Liver (tissue), 9 donors: ENCODE results near the gene ORAI2. TPM values are rescaled to one million over a fixed set of nuclear protein-coding genes. Genes with fewer than 3 reads are reported as not detected.

Experiments
- DNase-seq: peaks from one replicate; pipeline ENCODE4 v3.0.0-alpha.2; 2017; ENCODE audit warnings: low spot score
- H3K27ac ChIP-seq, 2 donors: one replicate each; pipeline ENCODE4 v1.7.0; 2013; ENCODE audit warnings: inconsistent platforms in 2 of 2, low read length in 2 of 2, control low read depth in 1 of 2, low read depth in 1 of 2, mild to moderate bottlenecking in 1 of 2
- H3K27me3 ChIP-seq, 4 donors: one replicate each; pipeline versions ENCODE4 v1.6.1 to v1.7.0; 2013; ENCODE audit warnings: low read length in 3 of 4, inconsistent platforms in 1 of 4, mild to moderate bottlenecking in 1 of 4, moderate library complexity in 1 of 4; ENCODE audit not compliant: control insufficient read depth in 4 of 4, insufficient read depth in 4 of 4
- H3K36me3 ChIP-seq, 4 donors: one replicate each; pipeline versions ENCODE4 v1.6.1 to v1.7.0; 2013; ENCODE audit warnings: low read length in 3 of 4, mild to moderate bottlenecking in 3 of 4, low read depth in 1 of 4, moderate library complexity in 1 of 4; ENCODE audit not compliant: control insufficient read depth in 4 of 4, insufficient read depth in 3 of 4
- H3K4me1 ChIP-seq, 4 donors: one replicate each; pipeline versions ENCODE4 v1.6.1 to v1.7.0; 2013; ENCODE audit warnings: low read length in 3 of 4, mild to moderate bottlenecking in 3 of 4, moderate library complexity in 1 of 4; ENCODE audit not compliant: control insufficient read depth in 4 of 4, insufficient read depth in 4 of 4
- H3K4me3 ChIP-seq, 3 donors: one replicate each; pipeline versions ENCODE4 v1.6.1 to v1.7.0; 2013; ENCODE audit warnings: low read length in 3 of 3, control low read depth in 1 of 3, low read depth in 1 of 3, mild to moderate bottlenecking in 1 of 3
- H3K9ac ChIP-seq, 2 donors: one replicate each; pipeline ENCODE4 v1.7.0; 2013; ENCODE audit warnings: low read length in 2 of 2, mild to moderate bottlenecking in 2 of 2, moderate library complexity in 2 of 2, control low read depth in 1 of 2, low read depth in 1 of 2
- H3K9me3 ChIP-seq, 4 donors: one replicate each; pipeline versions ENCODE4 v1.6.1 to v1.7.0; 2013; ENCODE audit warnings: low read length in 3 of 4; ENCODE audit not compliant: control insufficient read depth in 4 of 4
- CTCF ChIP-seq: fragments of 150-350 bp; IDR thresholded peaks from 2 replicates; pipeline ENCODE4 v1.5.1; 2017; ENCODE audit warnings: improper control_type of control experiment, low read depth, low read length; ENCODE audit not compliant: missing input control
- EGR1 ChIP-seq, 2 donors: IDR thresholded peaks; 2 replicates each; pipeline ENCODE4 v1.6.1; 2016 to 2018; ENCODE audit warnings: antibody characterized with exemption in 2 of 2, low read depth in 2 of 2
- FOXA2 ChIP-seq: IDR thresholded peaks from 2 replicates; pipeline ENCODE4 v1.6.1; 2016; ENCODE audit warnings: antibody characterized with exemption
- GABPA ChIP-seq, 2 donors: IDR thresholded peaks in 1 of 2; conservative IDR thresholded peaks in 1 of 2; 2 replicates each; pipeline ENCODE4 v1.6.1; 2016; ENCODE audit warnings: antibody characterized with exemption in 2 of 2, mild to moderate bottlenecking in 1 of 2, moderate library complexity in 1 of 2
- HNF4A ChIP-seq, 2 donors: conservative IDR thresholded peaks; 2 replicates each; pipeline ENCODE4 v1.6.1; 2016; ENCODE audit warnings: antibody characterized with exemption in 2 of 2, mild to moderate bottlenecking in 2 of 2
- HNF4G ChIP-seq: IDR thresholded peaks from 2 replicates; pipeline ENCODE4 v1.6.1; 2016; ENCODE audit warnings: antibody characterized with exemption
- JUND ChIP-seq, 2 donors: IDR thresholded peaks; 2 replicates each; pipeline ENCODE4 v1.6.1; 2016; ENCODE audit warnings: antibody characterized with exemption in 2 of 2
- MAX ChIP-seq: IDR thresholded peaks from 2 replicates; pipeline ENCODE4 v1.6.1; 2016; ENCODE audit warnings: antibody characterized with exemption
- NR2F2 ChIP-seq: IDR thresholded peaks from 2 replicates; pipeline ENCODE4 v1.6.1; 2016; ENCODE audit warnings: antibody characterized with exemption
- RAD21 ChIP-seq, 2 donors: IDR thresholded peaks; 2 replicates each; pipeline ENCODE4 v1.6.1; 2016; ENCODE audit warnings: antibody characterized with exemption in 2 of 2, mild to moderate bottlenecking in 2 of 2
- REST ChIP-seq: IDR thresholded peaks from 2 replicates; pipeline ENCODE4 v1.6.1; 2016; ENCODE audit warnings: antibody characterized with exemption, mild to moderate bottlenecking
- RXRA ChIP-seq, 2 donors: IDR thresholded peaks; 2 replicates each; pipeline ENCODE4 v1.6.1; 2017 to 2018; ENCODE audit warnings: antibody characterized with exemption in 2 of 2, mild to moderate bottlenecking in 1 of 2
- SP1 ChIP-seq: IDR thresholded peaks from 2 replicates; pipeline ENCODE4 v1.6.1; 2018; ENCODE audit warnings: antibody characterized with exemption, mild to moderate bottlenecking
- TAF1 ChIP-seq: conservative IDR thresholded peaks from 2 replicates; pipeline ENCODE4 v1.6.1; 2016; ENCODE audit warnings: antibody characterized with exemption, mild to moderate bottlenecking
- YY1 ChIP-seq: IDR thresholded peaks from 2 replicates; pipeline ENCODE4 v1.6.1; 2016; ENCODE audit warnings: antibody characterized with exemption, mild to moderate bottlenecking
- WGBS: extraction: QIAGEN DNeasy Blood & Tissue Kit; methylation state at CpG from one replicate; pipeline ENCODE4 v1.1.7; 2013; 5-methylcytosine and 5-hydroxymethylcytosine counted together
- polyA plus RNA-seq, 2 donors: library from polyadenylated mRNA; stranded (reverse) in 1 of 2; unstranded in 1 of 2; fragments of 200-250 nt in 1 of 2; fragments of >200 nt in 1 of 2; fragmentation: Nextera tagmentation in 1 of 2; extraction: Ambion mirVana in 1 of 2; gene quantifications; one replicate each; pipeline versions ENCODE4 v1.2.1 to v1.2.3, GENCODE V29; 2013 to 2015
- total RNA-seq, 2 donors: library from RNA; depleted of rRNA; stranded (reverse); fragments of >200 nt; gene quantifications; one replicate each; pipeline ENCODE4 v1.2.3, GENCODE V29; 2014
- TF ChIP-seq, protein P1 (sequence below): IDR thresholded peaks from 2 replicates; pipeline ENCODE4 v1.6.1; 2016; ENCODE audit warnings: antibody characterized with exemption
- donor health status: healthy.
- donor health status: healthy.
- donor health status: healthy.
- donor health status: healthy.
- donor health status: healthy.

ORAI2 gene
- total and polyA plus RNA-seq, 4 donors: 1.3 to 10.3 (median 4.8) TPM

DNA sequence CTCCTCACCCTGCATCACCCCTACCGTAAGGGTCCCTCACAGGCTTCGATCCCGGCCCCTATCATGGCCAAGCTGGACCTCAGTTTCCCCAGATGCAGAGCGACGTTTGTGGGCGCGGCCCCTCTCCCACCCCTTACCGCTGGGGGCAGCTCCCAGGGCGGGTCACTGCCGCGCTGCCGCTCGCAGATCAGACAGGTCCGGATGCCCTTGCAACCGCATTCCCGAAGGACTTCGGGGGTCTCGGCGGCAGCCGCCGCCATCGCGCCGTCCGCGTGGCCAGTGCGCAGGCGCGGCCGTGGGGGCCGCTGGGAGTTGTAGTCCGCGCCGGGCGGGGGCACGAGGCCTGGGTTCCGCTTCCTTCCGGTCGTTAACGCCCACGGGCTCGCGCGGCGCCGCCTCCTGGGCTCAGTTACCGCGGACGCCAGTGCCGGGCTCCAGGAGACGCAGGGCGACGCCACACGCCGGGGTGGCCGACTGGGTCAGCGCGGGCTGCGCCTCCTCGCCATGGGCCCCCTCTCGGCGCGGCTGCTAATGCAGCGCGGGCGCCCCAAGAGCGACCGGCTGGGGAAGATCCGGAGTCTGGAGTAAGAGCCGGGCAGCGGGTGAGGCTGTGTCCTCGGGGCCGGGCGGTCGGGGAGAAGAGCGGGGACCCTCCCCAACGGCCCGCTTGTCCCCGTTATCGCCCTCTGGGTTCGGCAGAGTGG, 31.4 kb downstream of the ORAI2 start, which contains the start of the genes ALKBH4 and LRWD1:
ALKBH4 (minus strand) TSS at position 287 of the 704 bp plus-strand sequence; CDS start at position 260, 27 bp downstream.
LRWD1 (plus strand) TSS at position 408 of the 704 bp plus-strand sequence; CDS start at position 505, 97 bp downstream.
- H3K27me3 ChIP-seq: no peaks in the 10 kb centered on the region
- H3K4me1 ChIP-seq: peaks cover 13 to 53% (median 42%) of the 10 kb centered on the region in 4 donors
- peak within 1 kb of the TSS; percentile 61 to 93 for H3K9ac ChIP-seq
- TF ChIP-seq YY1: peak; percentile 82
- peak; percentile 29 to 92 for TF ChIP-seq EGR1 (IDR thresholded peaks at IDR 0.05; ENCODE audit: low read depth in 2 of 2)
- no peak for TF ChIP-seq NR2F2
- TF ChIP-seq GABPA (IDR thresholded peaks at IDR 0.05 in 1 of 2, conservative IDR thresholded peaks at IDR 0.05 in 1 of 2): peak in 1 of 2 donors; percentile 87
- peak in 1 of 2 donors; percentile 27 for TF ChIP-seq RAD21 (IDR thresholded peaks at IDR 0.05)
- H3K27ac ChIP-seq: peak within 1 kb of the TSS; percentile 6 to 32
- peak within 1 kb of the TSS; percentile 76 to 94 (median 82) for H3K4me3 ChIP-seq
- under 1% methylated on average over 81 of the region's 81 CpGs for WGBS
- H3K9me3 ChIP-seq: no peaks in the 10 kb centered on the region
- peak; percentile 93 for DNase-seq
- no peaks in the 10 kb centered on the region for H3K36me3 ChIP-seq

DNA sequence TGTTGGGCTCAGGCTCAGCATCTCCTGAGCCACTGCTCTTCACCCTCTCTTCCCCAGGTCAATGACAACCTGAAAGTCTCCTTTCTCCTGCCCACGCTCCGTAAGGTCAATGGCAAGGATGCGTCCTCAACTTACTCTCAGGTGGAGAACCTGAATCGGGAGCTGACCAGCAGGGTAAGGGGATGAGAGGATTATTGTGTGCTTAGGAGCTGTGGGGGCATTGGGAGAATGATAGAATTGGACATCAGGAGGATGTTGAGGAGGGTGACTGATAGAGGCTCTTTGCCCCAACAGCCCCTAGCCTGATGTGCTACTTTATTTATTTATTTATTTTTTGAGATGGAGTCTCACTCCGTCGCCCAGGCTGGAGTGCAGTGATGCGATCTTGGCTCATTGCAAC, 32.7 kb downstream of the ORAI2 start:
- Histone ChIP-seq H3K4me3 (no peak overlapping the region), H3K9ac (no peak overlapping the region), H3K9me3 (no peaks in the 10 kb centered on the region), H3K36me3 (no peaks in the 10 kb centered on the region), H3K27me3 (no peaks in the 10 kb centered on the region), H3K27ac (no peak overlapping the region), H3K4me1 (peaks cover 14 to 60% (median 54%) of the 10 kb centered on the region in 4 donors)
- WGBS: 96% methylated on average over 7 of the region's 7 CpGs
- TF ChIP-seq MAX: no peak
- TF ChIP-seq EGR1 (IDR thresholded peaks at IDR 0.05; ENCODE audit: low read depth in 2 of 2): no peak
- no peak for TF ChIP-seq REST
- no peak for TF ChIP-seq RXRA (IDR thresholded peaks at IDR 0.05)
- TF ChIP-seq YY1: no peak
- no peak for TF ChIP-seq NR2F2
- no peak for DNase-seq

DNA sequence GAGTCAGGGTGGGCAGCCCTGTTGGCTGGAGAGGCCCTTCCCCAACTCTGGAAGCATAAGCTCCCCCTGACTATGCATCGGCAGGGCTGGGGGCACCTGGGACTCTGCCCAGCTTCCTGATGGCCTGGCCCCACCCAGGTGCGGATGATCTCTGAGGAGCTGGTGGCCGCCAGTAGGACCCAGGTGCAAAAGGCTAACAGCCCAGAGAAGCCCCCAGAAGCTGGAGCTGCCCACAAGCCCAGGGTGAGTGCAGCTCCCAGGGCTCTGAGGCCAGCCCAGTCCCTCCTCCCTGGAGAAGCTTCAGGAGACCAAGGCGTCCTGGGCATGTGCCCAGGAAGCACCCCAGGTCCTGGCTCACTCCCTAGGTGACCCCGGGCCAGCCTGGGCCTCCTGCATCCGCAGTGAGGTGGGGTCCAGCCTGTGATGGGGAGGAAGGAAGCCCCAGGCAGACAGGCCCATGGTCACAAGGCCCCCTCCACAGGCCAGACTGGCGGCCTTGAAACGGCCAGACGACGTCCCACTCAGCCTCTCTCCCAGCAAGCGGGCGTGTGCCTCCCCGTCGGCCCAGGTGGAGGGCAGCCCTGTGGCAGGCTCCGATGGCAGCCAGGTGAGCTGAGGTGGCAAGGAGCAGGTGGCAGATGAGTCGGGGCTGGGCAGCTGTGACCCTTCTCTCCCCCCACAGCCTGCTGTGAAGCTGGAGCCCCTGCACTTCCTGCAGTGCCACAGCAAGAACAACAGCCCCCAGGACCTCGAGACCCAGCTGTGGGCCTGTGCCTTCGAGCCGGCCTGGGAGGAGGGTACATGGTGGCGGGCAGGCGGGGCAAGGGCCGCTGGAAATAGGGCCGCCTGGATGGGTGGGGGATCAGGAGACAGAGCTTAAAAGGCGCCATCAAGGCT, 34.5 kb downstream of the ORAI2 start:
- H3K27ac ChIP-seq: no peak overlapping the region
- H3K4me1 ChIP-seq: peaks cover 14 to 67% (median 55%) of the 10 kb centered on the region in 4 donors
- H3K9me3 ChIP-seq: no peaks in the 10 kb centered on the region
- 96% methylated on average over 24 of the region's 24 CpGs for WGBS
- DNase-seq: no peak
- H3K36me3 ChIP-seq: peaks cover 0 to 7% (median 4%) of the 10 kb centered on the region in 4 donors
- H3K4me3 ChIP-seq: no peak overlapping the region
- H3K27me3 ChIP-seq: no peaks in the 10 kb centered on the region
- H3K9ac ChIP-seq: no peak overlapping the region
- TF ChIP-seq RAD21 (IDR thresholded peaks at IDR 0.05) (no peak), TAF1 (no peak), EGR1 (IDR thresholded peaks at IDR 0.05; ENCODE audit: low read depth in 2 of 2) (no peak), JUND (IDR thresholded peaks at IDR 0.05) (no peak), NR2F2 (no peak), CTCF (no peak), FOXA2 (no peak), SP1 (no peak), MAX (no peak), HNF4G (no peak), HNF4A (conservative IDR thresholded peaks at IDR 0.05) (no peak), RXRA (IDR thresholded peaks at IDR 0.05) (no peak)
- TF ChIP-seq, protein P1, sequence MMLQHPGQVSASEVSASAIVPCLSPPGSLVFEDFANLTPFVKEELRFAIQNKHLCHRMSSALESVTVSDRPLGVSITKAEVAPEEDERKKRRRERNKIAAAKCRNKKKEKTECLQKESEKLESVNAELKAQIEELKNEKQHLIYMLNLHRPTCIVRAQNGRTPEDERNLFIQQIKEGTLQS: no peak
